GM13977 (cell line): Measurements from ENCODE around the gene ATP10A.

Experiments
- DNase-seq: peaks from one replicate; pipeline ENCODE4 v3.0.0; 2012; ENCODE audit warnings: low spot score
- in situ Hi-C: fragments of 300-500 bp; cut with MboI; formaldehyde crosslinking; loops from one replicate; pipeline ENCODE4 v1.12.0; 2022; ENCODE audit warnings: low sequenced_read_pairs, low pct_unique_long_range_greater_than_20kb, mixed read lengths, inconsistent platforms; ENCODE audit not compliant: unreplicated experiment
- TF ChIP-seq, protein P1 (sequence below): IDR thresholded peaks from 2 replicates; pipeline ENCODE4 v1.5.1; 2012; ENCODE audit warnings: mild to moderate bottlenecking, control low read depth; ENCODE audit not compliant: insufficient read depth; ENCODE audit errors: extremely low read depth, missing control alignments

ATP10A gene

DNA sequence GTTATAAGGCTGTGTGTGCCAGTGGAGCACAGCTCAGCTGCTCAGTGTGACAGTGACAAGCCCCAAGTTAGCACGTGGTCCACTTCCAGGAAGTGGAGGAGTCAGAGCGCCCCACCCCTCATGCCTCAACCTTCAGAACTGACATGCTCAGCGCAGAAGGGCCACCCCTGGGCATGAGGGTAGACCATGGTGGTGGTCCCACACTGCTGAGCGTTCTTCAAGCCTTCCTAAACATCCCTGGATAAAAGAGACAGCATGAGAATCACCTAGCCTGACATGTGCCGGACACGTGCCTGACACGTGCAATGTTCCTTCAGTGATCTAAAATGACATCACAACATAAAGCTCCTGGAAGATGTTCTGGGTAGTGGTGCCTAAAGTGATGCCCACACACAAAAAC is 16.8 kb downstream of the ATP10A start:
- TF ChIP-seq, protein P1, sequence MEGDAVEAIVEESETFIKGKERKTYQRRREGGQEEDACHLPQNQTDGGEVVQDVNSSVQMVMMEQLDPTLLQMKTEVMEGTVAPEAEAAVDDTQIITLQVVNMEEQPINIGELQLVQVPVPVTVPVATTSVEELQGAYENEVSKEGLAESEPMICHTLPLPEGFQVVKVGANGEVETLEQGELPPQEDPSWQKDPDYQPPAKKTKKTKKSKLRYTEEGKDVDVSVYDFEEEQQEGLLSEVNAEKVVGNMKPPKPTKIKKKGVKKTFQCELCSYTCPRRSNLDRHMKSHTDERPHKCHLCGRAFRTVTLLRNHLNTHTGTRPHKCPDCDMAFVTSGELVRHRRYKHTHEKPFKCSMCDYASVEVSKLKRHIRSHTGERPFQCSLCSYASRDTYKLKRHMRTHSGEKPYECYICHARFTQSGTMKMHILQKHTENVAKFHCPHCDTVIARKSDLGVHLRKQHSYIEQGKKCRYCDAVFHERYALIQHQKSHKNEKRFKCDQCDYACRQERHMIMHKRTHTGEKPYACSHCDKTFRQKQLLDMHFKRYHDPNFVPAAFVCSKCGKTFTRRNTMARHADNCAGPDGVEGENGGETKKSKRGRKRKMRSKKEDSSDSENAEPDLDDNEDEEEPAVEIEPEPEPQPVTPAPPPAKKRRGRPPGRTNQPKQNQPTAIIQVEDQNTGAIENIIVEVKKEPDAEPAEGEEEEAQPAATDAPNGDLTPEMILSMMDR: no peak

DNA sequence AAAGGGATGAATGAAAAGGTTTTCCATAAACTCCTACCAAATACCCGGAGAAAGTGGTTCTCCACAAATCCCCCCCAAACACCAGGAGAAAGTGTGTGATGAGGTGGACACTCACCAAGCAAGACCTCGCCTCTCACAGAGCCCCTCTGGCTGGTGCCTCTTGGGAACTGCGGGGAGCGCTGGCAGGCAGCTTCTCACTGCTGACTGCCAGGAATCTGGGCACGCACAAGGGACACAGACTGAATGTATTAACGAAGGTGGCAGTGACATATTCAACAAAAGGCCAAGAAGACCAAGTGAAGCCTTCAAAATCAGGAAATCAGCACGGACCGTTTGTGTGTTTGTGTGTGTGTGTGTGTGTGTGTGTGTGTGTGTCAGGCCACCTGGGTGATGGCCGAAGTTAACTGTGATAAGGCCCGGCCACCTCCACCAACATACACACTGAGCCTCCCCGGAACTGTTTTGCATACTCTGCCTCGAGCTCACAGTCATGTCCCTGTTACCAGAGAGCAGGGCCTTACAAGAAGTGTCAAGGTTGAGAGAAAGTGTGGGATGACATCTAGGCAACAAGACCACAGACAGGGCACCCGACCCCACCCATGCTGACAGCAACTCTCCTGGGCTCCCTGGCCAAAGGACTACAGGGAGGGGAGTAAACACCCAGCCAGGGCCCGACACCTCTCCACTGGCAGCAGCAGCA is 18.0 kb downstream of the ATP10A start:
- TF ChIP-seq, protein P1: no peak
- DNase-seq: no peak
- in situ Hi-C loops: no loop called here

More for the DNA sequence above, 16.8 kb downstream of the ATP10A start:
- DNase-seq: no peak
- in situ Hi-C loops: no loop called here

DNA sequence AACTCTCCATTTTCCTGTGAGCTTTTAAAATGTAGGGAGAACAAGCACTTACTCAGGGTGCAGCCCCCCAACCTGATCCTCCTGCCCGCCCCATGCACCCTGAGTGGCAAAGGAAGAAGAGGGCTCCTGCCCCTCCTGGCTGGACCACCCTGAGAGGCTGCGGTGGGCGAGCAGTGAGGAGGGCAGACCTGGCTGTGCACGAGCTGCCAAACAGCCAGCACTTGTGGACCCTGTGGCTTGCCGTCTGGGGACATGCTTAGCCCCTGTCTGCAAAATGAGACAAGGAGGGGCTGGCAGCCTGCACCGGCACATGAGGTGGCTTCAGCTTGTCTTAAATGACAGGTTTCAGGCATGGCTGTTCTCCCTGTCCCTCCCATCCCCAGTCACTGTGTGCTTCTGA is 18.6 kb downstream of the ATP10A start:
- no peak for DNase-seq
- TF ChIP-seq, protein P1: no peak
- in situ Hi-C loops: no loop called here

DNA sequence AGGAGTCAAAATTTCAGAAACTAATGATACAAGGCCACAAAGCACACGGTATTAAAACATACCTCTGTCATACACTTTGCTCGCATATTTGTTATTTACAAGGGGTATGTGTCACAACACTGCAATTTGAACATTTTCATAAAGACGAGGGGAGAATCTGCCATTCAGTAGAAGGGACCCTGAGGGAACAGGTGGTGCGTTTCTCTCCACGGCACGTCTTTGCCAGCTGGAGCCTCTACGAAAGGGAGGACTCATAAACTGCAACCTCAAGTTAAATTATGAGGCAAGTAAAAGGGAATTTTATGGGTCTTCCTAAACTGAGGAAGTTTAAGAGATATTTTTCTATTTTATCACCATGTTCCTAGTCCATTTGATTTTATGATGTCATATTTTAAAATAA is 19.1 kb downstream of the ATP10A start:
- in situ Hi-C loops: no loop called here
- DNase-seq: no peak
- TF ChIP-seq, protein P1: no peak

DNA sequence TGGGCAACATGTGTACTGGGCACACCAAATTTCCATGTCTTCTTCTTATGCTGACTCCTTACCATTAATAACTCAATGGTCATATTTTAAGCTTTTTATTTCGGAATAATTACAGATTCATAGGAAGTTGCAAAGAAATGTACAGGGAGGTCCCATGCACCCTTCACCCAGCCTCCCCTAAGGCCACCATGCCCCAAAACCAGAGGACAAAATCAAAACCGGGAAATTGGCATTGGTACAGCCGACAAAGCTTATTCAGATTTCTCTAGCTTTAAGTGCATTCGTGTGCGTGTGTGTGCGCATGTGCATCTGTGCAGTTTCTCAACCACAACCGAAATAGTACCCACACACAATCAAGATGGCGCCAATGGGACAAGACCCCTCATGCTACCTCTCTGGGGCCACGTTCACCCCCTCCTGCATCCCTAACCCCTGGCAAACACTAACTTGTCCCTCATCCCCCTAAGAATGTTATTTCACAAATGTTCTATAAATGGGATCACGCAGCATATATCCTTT is 23.4 kb downstream of the ATP10A start:
- TF ChIP-seq, protein P1: no peak
- in situ Hi-C loops: no loop called here
- DNase-seq: no peak

DNA sequence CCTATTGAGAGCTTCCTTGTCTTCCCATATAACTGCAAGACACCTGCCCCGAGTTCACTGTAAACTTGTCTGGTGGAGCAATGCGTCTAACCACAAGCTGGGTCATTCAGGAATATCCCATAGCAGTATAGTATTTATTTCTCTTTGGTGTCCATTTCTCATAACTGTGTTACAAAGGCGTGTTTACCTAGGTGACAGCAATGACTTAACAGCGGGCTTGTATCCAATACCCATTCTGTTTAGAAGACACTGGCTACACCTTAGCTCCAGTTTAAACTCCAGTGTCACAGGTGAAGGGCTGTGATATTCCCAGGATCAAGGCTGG is 24.3 kb downstream of the ATP10A start:
- TF ChIP-seq, protein P1: no peak
- in situ Hi-C loops: no loop called here
- DNase-seq: no peak
